Stimulated activated CD8-positive, alpha-beta memory T cell treated with anti-CD3 and anti-CD28 coated beads, Interleukin-7, amount 100 ng/mL, for 48 hours (primary cell): ENCODE data around the gene CFL1.

ENCODE experiments used
- DNase-seq, 2 donors: peaks; one replicate each; pipeline ENCODE4 v3.0.0-alpha.2; 2020; ENCODE audit warnings: low read depth in 1 of 2; ENCODE audit errors: extremely low read depth in 1 of 2

CFL1 gene

GRCh38 chr11:65870706-65871681 is 13.0 kb upstream of the CFL1 start:
- no peak for DNase-seq

- no peak for DNase-seq
Measured at GRCh38 chr11:65870307-65870658, 12.3 kb upstream of the CFL1 start.

GRCh38 chr11:65869643-65870306 is 11.8 kb upstream of the CFL1 start:
- no peak for DNase-seq

GRCh38 chr11:65868907-65869306 is 10.9 kb upstream of the CFL1 start:
- DNase-seq: no peak

- no peak for DNase-seq
Measured at GRCh38 chr11:65868076-65868667, 10.2 kb upstream of the CFL1 start.

- DNase-seq: no peak
Measured at GRCh38 chr11:65867284-65868071, 9.5 kb upstream of the CFL1 start.

GRCh38 chr11:65866509-65867283 is 8.7 kb upstream of the CFL1 start:
- no peak for DNase-seq

GRCh38 chr11:65865550-65866172 is 7.7 kb upstream of the CFL1 start:
- no peak for DNase-seq

GRCh38 chr11:65864706-65865471 is 6.9 kb upstream of the CFL1 start:
- no peak for DNase-seq

- DNase-seq: no peak
Measured at GRCh38 chr11:65863889-65864705, 6.1 kb upstream of the CFL1 start.

GRCh38 chr11:65862941-65863888 is 5.2 kb upstream of the CFL1 start:
- no peak for DNase-seq

- DNase-seq: no peak
Measured at GRCh38 chr11:65862191-65862735, 4.3 kb upstream of the CFL1 start.

- no peak for DNase-seq
Measured at GRCh38 chr11:65861533-65862183, 3.7 kb upstream of the CFL1 start.

GRCh38 chr11:65861165-65861505 is 3.2 kb upstream of the CFL1 start:
- no peak for DNase-seq

GRCh38 chr11:65860278-65861164 is 2.5 kb upstream of the CFL1 start, which contains the start of gene MUS81:
TSS of gene MUS81 (plus strand) at chr11:65860433. CDS start at chr11:65860754, 321 bp downstream.
- DNase-seq: peak; percentile 92 to 95
